WTC11 (cell line): ENCODE measurements around the gene CS. TPM values are rescaled to one million over a fixed set of nuclear protein-coding genes. Genes with fewer than 3 reads are reported as not detected.

Experiments
- ATAC-seq: fragments of 200-7000 bp; cut with Tn5 transposase; 2 replicates; pipeline ENCODE4 v1.10.0; 2021; ENCODE audit warnings: mild to moderate bottlenecking, moderate library complexity
- CTCF ChIA-PET: fragments of 300-600 bp; sonication (Branson Sonifier 250); formaldehyde crosslinking; loops from one replicate; lab custom pipeline; 2021; ENCODE audit warnings: antibody characterized with exemption; lab: Charles Lee
- POLR2A ChIA-PET: fragments of 350-600 bp; sonication (Branson Sonifier 250); formaldehyde crosslinking; loops from one replicate; lab custom pipeline; 2021; ENCODE audit warnings: antibody characterized with exemption; lab: Charles Lee
- DNase-seq: peaks from one replicate; pipeline ENCODE4 v3.0.0; 2021; ENCODE audit warnings: low spot score
- H3K27ac Mint-ChIP-seq: 2 replicates; pipeline ENCODE4 v1.8.0; 2021; ENCODE audit warnings: mixed read lengths
- H3K27me3 Mint-ChIP-seq: 2 replicates; pipeline ENCODE4 v1.8.0; 2021; ENCODE audit warnings: low read depth, mild to moderate bottlenecking, moderate library complexity, mixed read lengths
- H3K36me3 Mint-ChIP-seq: 2 replicates; pipeline ENCODE4 v1.8.0; 2021; ENCODE audit warnings: mixed read lengths
- H3K4me1 Mint-ChIP-seq: 2 replicates; pipeline ENCODE4 v1.8.0; 2022; ENCODE audit warnings: mixed read lengths
- H3K4me3 Mint-ChIP-seq: 2 replicates; pipeline ENCODE4 v1.8.0; 2021; ENCODE audit warnings: mild to moderate bottlenecking, moderate library complexity, mixed read lengths
- H3K9me3 Mint-ChIP-seq: 2 replicates; pipeline ENCODE4 v1.8.0; 2021; ENCODE audit warnings: mixed read lengths
- AR ChIP-seq: fragments of 250-450 bp; sonication (Bioruptor Pico); IDR thresholded peaks from 2 replicates; pipeline ENCODE4 v1.9.0; 2021; ENCODE audit warnings: mild to moderate bottlenecking
- ATF6 ChIP-seq: sonication (generic); formaldehyde crosslinking; IDR thresholded peaks from 2 replicates; pipeline ENCODE4 v1.8.1; 2023; ENCODE audit warnings: mild to moderate bottlenecking, missing genetic modification reagents
- CREB1 ChIP-seq: sonication (generic); formaldehyde crosslinking; IDR thresholded peaks from 2 replicates; pipeline ENCODE4 v1.8.0; 2023; ENCODE audit warnings: mild to moderate bottlenecking, missing genetic modification reagents
- CTCF ChIP-seq: fragments of 200-600 bp; IDR thresholded peaks from 2 replicates; pipeline ENCODE4 v1.8.0; 2022; ENCODE audit warnings: antibody characterized with exemption
- ERG ChIP-seq: fragments of 250-450 bp; sonication (Bioruptor Pico); IDR thresholded peaks from 2 replicates; pipeline ENCODE4 v1.8.0; 2021; ENCODE audit warnings: mild to moderate bottlenecking
- ESRRA ChIP-seq: sonication (generic); formaldehyde crosslinking; IDR thresholded peaks from 2 replicates; pipeline ENCODE4 v1.8.1; 2022; ENCODE audit warnings: mild to moderate bottlenecking, missing genetic modification reagents, borderline replicate concordance
- GRHL2 ChIP-seq: fragments of 250-450 bp; sonication (Bioruptor Pico); IDR thresholded peaks from 2 replicates; pipeline ENCODE4 v1.8.0; 2022; ENCODE audit warnings: mild to moderate bottlenecking, moderate library complexity; ENCODE audit not compliant: insufficient replicate concordance, severe bottlenecking
- JUN ChIP-seq: sonication (generic); formaldehyde crosslinking; IDR thresholded peaks from 2 replicates; pipeline ENCODE4 v1.8.0; 2023; ENCODE audit warnings: mild to moderate bottlenecking, missing genetic modification reagents
- MXD4 ChIP-seq: fragments of 250-450 bp; sonication (Bioruptor Pico); IDR thresholded peaks from 2 replicates; pipeline ENCODE4 v1.8.0; 2021; ENCODE audit warnings: mild to moderate bottlenecking, moderate library complexity, borderline replicate concordance
- NFATC4 ChIP-seq: fragments of 250-450 bp; sonication (Bioruptor Pico); IDR thresholded peaks from 2 replicates; pipeline ENCODE4 v1.9.0; 2021; ENCODE audit warnings: mild to moderate bottlenecking
- OVOL2 ChIP-seq: fragments of 250-450 bp; sonication (Bioruptor Pico); IDR thresholded peaks from 2 replicates; pipeline ENCODE4 v1.9.0; 2021; ENCODE audit warnings: mild to moderate bottlenecking, borderline replicate concordance
- SMAD4 ChIP-seq: sonication (generic); formaldehyde crosslinking; IDR thresholded peaks from 2 replicates; pipeline ENCODE4 v1.8.0; 2022; ENCODE audit warnings: mild to moderate bottlenecking, missing genetic modification reagents
- SP1 ChIP-seq: sonication (generic); formaldehyde crosslinking; conservative IDR thresholded peaks from 2 replicates; pipeline ENCODE4 v1.8.1; 2022; ENCODE audit warnings: missing genetic modification reagents
- TEAD1 ChIP-seq: sonication (generic); formaldehyde crosslinking; IDR thresholded peaks from 2 replicates; pipeline ENCODE4 v1.8.0; 2022; ENCODE audit warnings: mild to moderate bottlenecking, missing genetic modification reagents
- USF2 ChIP-seq: sonication (generic); formaldehyde crosslinking; IDR thresholded peaks from 2 replicates; pipeline ENCODE4 v1.8.1; 2023; ENCODE audit warnings: mild to moderate bottlenecking, missing genetic modification reagents, moderate library complexity
- ZNF121 ChIP-seq: sonication (generic); formaldehyde crosslinking; IDR thresholded peaks from 2 replicates; pipeline ENCODE4 v1.8.0; 2023; ENCODE audit warnings: missing genetic modification reagents
- ZNF138 ChIP-seq: sonication (generic); formaldehyde crosslinking; conservative IDR thresholded peaks from 2 replicates; pipeline ENCODE4 v1.8.1; 2022; ENCODE audit warnings: mild to moderate bottlenecking, moderate library complexity, missing genetic modification reagents
- ZNF281 ChIP-seq: sonication (generic); formaldehyde crosslinking; IDR thresholded peaks from 2 replicates; pipeline ENCODE4 v1.8.0; 2023; ENCODE audit warnings: mild to moderate bottlenecking, missing genetic modification reagents
- ZNF671 ChIP-seq: fragments of 250-450 bp; sonication (Bioruptor Pico); IDR thresholded peaks from 2 replicates; pipeline ENCODE4 v1.8.0; 2021; ENCODE audit warnings: mild to moderate bottlenecking
- total RNA-seq: library from RNA; stranded (reverse); gene quantifications from 3 replicates; pipeline ENCODE4 v1.2.3, GENCODE V29; 2021
- TF ChIP-seq, protein P1 (sequence below): fragments of 250-450 bp; sonication (Bioruptor Pico); IDR thresholded peaks from 2 replicates; pipeline ENCODE4 v2.1.2; 2022; ENCODE audit warnings: mild to moderate bottlenecking, moderate library complexity
- TF ChIP-seq, protein P2 (sequence below): sonication (generic); formaldehyde crosslinking; IDR thresholded peaks from 2 replicates; pipeline ENCODE4 v1.8.1; 2022; ENCODE audit warnings: low read depth, mild to moderate bottlenecking, moderate library complexity, missing genetic modification reagents, borderline replicate concordance

The CS gene
- total RNA-seq, 1 experiment from 2014 or later: 275 TPM

DNA sequence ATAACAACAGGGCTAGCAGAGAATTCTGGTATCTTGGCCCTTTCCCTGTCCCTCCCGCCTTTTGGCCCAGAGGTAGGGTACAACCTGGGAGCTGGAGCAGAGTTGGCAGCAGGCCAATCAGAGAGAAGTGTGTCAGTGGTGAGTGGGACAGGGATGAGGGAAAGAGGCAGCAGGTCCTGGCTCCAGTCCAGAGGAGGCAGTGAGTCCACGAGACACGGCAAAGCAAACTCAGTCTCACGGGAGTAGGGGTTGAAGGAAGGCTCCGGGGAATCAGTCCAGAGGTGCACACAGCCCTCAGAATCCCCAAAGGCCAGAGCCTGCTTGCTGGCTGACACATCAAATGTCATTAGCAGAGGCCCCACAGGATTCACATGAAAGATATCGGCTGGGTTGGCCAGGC, 26.4 kb upstream of the CS start (continued):
- TF ChIP-seq NFATC4: no peak
- TF ChIP-seq OVOL2: no peak
- no peak for TF ChIP-seq ZNF138

- ChIA-PET CTCF (no interaction called here), POLR2A (no interaction called here)
- H3K36me3 Mint-ChIP-seq: peaks cover 39% of the 10 kb centered on the region
- H3K4me3 Mint-ChIP-seq: no peak overlapping the region
- no peaks in the 10 kb centered on the region for H3K27me3 Mint-ChIP-seq
- no peak for ATAC-seq
- no peak overlapping the region for H3K27ac Mint-ChIP-seq
- H3K9me3 Mint-ChIP-seq: no peaks in the 10 kb centered on the region
- TF ChIP-seq, protein P1, sequence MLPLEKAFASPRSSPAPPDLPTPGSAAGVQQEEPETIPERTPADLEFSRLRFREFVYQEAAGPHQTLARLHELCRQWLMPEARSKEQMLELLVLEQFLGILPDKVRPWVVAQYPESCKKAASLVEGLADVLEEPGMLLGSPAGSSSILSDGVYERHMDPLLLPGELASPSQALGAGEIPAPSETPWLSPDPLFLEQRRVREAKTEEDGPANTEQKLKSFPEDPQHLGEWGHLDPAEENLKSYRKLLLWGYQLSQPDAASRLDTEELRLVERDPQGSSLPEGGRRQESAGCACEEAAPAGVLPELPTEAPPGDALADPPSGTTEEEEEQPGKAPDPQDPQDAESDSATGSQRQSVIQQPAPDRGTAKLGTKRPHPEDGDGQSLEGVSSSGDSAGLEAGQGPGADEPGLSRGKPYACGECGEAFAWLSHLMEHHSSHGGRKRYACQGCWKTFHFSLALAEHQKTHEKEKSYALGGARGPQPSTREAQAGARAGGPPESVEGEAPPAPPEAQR (CRISPR knock-in tag): no peak
- no peak for TF ChIP-seq USF2 (CRISPR knock-in tag)
- no peak for TF ChIP-seq TEAD1 (CRISPR knock-in tag)
- no peak for TF ChIP-seq ZNF121 (CRISPR knock-in tag)
- TF ChIP-seq GRHL2 (CRISPR knock-in tag): no peak
- TF ChIP-seq JUN (CRISPR knock-in tag): no peak
- TF ChIP-seq CREB1 (CRISPR knock-in tag): no peak
- TF ChIP-seq ZNF671: no peak
- TF ChIP-seq AR (CRISPR knock-in tag): no peak
- no peak for TF ChIP-seq SP1 (CRISPR knock-in tag)
- TF ChIP-seq ERG (CRISPR knock-in tag): no peak
- no peak for TF ChIP-seq SMAD4 (CRISPR knock-in tag)
- no peak for TF ChIP-seq ZNF138
- H3K4me1 Mint-ChIP-seq: no peaks in the 10 kb centered on the region
- no peak for DNase-seq
These were observed 26.0 kb upstream of the CS start for GRCh38 chr12:56326126-56326525.

DNA sequence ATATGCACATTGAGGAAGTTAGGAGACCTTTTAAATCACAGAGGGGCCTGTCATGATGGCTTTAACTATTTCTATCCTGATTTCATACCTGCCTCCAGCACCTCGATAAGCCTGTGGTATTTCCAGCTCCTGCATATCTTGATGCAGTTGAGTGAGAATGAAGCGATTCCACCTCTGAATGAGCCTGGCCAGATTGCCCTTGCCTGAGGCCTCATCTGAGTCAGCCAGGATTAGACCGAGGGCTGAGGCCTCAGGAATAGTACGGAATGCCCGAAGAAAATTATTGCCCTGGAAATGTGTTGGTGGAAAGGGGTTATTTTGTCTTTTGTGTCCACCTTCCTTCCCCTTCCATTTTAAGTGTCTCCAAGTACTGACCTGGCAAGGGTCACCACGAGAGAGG, 24.1 kb upstream of the CS start:
- Mint-ChIP-seq H3K27me3 (no peaks in the 10 kb centered on the region), H3K9me3 (no peaks in the 10 kb centered on the region), H3K27ac (no peak overlapping the region), H3K4me3 (no peak overlapping the region), H3K4me1 (no peaks in the 10 kb centered on the region), H3K36me3 (peaks cover 46% of the 10 kb centered on the region)
- CTCF ChIA-PET: no interaction called here
- DNase-seq (no peak), ATAC-seq (no peak)
- POLR2A ChIA-PET: no interaction called here
- TF ChIP-seq ESRRA (CRISPR knock-in tag) (no peak), MXD4 (no peak), CREB1 (CRISPR knock-in tag) (no peak), JUN (CRISPR knock-in tag) (no peak), CTCF (no peak), ZNF281 (CRISPR knock-in tag) (no peak), ATF6 (CRISPR knock-in tag) (no peak), ZNF138 (no peak)
- TF ChIP-seq, protein P2, sequence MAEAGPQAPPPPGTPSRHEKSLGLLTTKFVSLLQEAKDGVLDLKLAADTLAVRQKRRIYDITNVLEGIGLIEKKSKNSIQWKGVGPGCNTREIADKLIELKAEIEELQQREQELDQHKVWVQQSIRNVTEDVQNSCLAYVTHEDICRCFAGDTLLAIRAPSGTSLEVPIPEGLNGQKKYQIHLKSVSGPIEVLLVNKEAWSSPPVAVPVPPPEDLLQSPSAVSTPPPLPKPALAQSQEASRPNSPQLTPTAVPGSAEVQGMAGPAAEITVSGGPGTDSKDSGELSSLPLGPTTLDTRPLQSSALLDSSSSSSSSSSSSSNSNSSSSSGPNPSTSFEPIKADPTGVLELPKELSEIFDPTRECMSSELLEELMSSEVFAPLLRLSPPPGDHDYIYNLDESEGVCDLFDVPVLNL: no peak
